DMS53 treated with DMSO at 0.1 percent for 48 hours (cell line): ENCODE results near the gene TSTD1.

Source experiments
- DNase-seq: peaks from one replicate; lab custom pipeline; 2025; ENCODE audit not compliant: unreplicated experiment; lab: John Stamatoyannopoulos, UW

The TSTD1 gene, protein sequence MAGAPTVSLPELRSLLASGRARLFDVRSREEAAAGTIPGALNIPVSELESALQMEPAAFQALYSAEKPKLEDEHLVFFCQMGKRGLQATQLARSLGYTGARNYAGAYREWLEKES

DNA sequence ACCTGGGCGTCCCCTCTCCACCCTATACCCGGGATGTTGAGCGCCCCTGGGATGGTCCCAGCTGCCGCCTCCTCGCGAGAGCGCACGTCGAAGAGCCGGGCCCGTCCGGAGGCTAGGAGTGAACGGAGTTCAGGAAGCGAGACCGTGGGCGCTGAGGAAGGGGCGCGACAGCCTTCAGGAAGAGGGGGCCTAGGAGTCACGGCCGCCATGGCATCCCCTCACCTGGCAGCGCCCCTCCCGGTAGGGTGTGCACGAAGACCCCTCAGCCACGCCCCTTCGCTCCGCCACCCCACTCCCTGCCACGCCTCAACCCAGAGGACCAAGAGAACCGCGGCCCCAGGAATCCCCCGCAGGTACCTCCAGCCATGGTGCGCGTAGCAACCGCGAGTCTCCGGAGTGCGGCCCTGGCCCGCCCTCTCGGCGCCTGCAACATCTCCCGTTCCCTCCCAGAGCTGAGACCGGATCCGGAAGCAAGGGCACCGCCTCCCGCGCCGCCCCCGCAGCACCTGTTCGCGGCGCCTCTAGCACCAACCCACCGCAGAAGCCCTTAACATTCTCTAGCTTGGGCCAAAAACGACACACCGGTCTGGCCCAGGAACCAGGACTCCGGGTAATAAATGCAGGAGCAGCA is at the start of gene TSTD1:
Gene TSTD1, minus strand, starts transcription at position 442 of the 631 bp plus-strand sequence. Its CDS starts 75 bp downstream, at position 367.
- DNase-seq: peak; percentile 73

DNA sequence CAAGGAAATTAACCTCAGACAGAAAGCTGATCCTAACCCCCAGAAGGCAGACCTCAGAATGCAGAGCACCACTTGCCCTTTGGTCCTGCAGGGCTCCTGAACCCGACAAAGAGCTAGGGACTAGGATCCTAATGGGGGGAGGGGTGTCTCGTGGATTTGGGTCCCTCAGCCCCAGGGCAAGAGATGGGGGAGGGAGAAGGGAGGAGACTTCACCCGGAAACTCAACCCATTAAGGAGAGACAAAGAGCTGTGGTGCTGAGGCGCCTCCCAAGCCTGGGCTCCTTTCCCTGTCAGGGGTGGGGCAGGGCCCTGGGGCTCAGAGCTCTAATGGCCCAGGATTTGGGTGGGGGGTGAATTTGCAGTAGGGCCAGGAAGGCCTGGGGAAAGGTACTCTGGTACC is 47.7 kb upstream of the TSTD1 start:
- DNase-seq: no peak

DNA sequence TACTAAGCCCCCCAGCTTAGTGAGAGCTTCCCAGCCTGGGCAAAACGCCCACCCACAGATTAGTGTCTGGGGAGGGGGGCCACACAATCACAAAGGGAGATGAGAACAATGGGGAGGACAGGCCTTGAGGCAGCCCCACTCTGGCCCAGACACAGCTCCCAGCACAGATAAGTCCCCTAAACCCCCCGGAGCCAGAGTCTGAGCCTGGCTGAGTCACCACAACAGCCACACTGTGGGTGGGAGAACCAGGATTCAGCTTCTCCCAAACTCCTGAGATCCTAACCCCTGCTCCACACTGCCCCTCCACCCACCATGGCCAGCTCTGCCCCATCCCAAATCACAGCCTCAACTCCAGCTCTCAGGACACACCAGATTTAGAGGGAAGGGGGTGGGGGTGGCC is 46.4 kb upstream of the TSTD1 start:
- no peak for DNase-seq

DNA sequence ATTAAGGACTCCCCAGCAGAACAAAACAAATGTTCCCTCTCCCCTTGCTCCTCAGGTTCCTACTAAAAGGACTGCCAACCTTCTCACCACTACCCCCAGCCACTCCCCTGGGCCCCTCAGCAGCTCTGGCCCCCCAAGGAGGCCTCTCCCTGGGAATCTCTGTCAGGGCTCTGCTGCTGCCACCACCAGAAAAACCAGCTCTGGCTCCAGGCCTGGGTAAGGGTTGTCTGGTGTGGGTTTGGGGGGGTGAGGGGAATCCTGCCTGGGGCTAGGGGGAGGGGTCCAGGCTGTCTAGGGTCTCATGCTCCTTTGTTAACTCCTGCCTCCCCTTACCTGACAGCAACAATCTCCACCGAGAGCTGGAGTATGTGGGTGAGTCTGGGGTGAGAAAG is 45.8 kb upstream of the TSTD1 start:
- DNase-seq: no peak

DNA sequence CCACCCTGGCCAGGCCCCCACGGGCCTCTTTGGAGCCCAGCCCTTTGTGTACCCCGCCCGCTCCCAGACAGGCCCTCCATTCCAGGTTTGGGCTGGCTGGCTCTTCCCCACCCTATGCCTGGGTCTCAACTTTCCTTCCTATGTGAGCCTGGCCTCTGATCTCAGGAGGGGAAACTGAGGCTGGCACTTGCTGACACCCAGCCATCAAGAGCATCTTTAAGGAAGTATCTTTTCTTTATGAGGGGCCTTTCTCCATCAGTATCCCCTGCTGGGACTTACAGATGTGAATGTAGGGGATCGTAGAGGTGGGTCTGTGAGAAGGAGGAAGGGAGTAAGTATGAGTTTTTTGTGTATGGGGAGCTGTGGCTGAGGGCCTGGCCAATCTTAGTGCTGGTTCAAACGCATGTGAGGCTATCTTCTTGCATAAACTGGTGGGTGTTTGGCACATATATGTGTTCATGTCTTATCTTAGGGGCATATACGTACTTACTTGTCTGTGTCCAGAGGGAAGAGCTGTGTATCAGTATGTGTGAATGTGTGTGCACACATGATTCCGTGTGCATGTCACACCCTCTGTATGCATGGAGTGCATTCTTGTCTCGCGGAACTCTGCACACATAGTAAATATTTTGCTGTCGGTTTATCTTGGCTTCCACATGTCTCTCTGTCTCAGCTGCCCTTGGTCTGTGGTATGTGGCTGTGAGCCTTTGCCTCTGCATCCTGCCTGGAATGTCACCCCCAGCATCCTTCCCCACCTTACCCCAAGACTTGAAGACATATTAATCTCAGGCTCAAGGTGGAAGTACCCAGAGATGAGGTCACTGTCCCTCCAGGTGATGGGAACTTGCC is 45.2 kb upstream of the TSTD1 start:
- DNase-seq: no peak

DNA sequence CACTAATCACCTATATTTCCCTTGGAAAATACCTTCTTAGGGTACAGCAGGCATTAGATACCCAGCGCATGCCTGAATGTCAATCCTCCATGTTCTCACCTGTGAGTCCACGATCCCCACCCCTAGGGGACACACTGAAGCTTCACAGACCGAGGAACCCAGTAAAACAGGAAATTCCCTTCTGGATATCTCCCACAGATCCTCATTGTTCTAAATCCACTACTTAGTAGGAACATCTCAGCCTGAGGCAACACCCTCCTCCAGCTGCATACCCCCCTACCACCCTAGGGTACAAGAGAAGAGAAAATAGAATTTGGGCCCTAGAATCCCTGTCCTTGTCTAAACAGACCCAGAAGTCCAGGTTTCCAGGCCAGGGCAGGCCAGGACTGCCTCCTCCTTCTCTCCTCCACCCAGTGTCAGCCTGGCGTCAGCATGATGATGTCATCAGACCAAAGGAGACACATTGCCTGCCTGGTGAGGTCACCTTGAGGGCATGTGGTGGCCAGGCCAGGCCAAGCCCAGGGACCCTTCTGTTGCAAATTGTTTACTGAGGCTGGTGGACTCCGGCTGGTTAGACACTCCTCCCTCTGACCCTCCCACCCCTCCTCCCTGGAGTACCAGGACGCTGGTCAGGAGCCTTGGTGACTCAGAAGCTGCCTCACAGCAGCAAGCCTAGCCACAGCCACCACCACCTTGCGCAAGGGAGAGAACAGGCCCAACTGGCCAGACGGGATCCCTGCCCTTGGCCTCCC is 44.4 kb upstream of the TSTD1 start:
- DNase-seq: peak; percentile 68

DNA sequence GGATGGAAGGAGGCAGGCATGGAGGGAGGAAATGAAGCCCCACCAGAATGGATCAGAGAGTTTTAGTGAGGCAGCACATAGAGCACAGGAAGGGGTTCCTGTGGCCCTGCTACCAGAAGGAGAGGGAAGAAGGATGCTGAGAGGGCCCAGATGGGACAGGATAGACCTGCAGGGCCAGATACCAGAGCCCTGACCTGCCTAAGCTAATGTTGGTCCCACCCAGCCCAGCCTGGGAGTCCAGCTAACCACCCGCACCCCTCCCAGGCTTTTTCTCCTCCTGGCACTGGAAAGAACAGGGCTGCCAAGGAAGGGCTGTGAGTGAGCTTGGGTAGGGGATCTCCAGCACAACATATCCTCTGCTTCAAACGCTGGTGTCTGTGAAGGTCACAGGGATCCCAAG is 43.7 kb upstream of the TSTD1 start:
- no peak for DNase-seq

DNA sequence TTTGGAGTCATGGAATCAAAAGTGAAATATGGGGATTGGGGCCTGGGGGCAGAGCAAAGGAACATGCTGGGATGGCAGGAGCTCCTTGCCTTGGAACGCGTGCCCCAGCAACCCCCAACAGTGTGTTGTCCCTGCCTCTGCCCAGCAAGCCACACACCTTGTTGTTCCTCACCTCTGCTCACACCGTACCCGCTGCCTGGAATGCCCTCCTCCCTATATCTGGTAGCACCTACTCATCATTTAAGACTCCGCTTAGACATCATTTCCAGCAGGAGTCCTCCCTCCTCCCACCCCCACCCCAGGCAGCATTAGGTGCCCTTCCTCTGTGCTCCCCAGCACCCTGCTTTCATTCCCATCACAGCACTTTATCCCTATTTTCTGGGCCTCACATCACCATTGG is 42.8 kb upstream of the TSTD1 start:
- DNase-seq: no peak

DNA sequence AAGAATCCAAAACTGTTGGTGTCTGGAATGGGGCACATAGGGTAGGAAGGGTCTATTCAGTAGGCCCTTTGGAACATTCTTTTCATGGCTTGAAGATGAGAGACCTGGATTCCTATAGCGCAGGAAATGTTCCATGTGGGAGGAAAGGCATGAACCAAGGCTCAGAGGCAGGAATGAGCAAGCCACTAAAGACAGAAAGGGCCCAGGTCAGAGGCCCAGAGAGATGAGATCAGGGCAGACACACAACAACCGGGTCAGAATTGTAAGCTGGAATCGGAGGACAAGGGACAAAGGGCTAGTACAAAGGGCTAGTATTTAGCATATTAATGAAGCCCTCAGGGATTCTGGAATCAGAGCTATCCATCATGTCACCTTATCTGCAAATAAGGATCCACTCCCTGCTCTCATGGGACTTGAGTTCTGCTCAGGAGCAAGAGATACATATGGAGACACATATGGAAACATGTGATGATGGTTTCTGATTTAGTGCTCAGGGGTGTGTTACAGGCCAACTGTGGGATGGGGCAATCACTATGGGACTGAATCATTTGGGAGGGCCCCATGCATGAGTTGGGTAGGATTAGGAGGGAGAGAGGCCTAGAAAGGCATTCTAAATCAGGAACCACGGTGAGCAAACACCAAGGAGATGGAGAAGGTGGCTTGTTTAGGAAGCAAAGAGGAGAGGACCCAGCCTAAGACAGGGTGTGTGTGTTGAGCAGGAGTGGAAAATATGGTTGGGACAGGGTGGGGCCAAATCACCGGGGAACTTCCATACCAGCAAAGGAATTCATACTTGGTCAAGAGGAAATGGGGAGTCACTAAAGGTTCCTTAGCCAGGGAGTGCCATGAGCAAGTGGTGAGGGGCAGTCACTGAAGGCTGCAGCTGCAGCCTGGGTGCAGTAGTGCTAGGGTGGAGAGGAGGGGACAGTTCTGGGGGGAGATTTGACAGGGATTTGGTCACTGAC is 42.0 kb upstream of the TSTD1 start:
- no peak for DNase-seq

DNA sequence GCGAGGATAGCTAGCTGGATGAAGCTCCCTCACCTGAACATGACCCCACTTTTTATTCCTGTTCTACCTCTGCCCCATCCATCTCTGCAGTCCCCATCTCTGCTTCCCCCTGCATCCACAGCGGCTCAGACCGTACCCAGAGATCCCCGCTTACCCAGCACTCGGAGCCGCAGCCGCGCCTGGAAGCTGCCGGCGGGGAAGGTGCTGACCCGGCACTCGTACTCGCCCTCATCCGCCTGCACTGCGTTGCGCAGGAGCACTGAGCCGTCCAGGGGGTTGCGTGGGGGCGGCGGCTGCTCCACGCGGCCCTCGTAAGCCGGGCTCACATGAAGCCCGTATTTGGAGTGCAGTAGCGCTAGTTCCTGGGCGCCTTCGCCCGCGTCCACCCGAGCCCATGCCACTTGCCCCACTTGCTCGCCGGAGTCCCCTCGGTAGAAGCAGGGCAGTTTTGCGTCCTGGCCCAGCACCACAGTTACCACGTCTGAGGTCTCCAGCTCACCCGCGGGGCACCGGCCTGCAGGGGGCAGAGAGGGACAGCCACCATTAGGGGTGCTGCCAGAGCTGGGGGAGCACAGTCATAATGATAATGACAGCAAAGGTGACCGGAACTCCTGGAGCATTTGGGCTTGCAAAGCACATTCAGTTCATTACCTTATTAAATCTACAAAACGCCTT is 40.8 kb upstream of the TSTD1 start:
- no peak for DNase-seq

DNA sequence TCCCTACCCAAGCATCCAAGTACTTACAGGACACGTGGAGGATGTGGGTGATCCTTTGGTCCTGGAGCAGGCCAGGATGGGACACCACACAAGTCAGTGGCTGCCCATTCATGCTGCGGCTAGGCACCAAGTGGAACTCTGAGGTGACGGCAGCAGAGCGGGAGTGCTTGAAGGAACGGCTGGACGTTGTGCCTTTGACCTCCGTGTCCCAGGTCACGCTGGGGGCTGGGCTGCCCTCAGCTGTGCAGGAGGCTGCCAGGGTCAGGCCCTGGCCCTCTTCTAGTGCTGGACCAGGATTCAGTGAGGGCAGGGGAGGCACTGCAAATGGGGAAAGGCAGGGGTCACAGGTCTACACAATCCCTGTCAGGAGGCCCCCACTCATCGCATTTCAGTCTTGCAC is 38.7 kb upstream of the TSTD1 start:
- no peak for DNase-seq

DNA sequence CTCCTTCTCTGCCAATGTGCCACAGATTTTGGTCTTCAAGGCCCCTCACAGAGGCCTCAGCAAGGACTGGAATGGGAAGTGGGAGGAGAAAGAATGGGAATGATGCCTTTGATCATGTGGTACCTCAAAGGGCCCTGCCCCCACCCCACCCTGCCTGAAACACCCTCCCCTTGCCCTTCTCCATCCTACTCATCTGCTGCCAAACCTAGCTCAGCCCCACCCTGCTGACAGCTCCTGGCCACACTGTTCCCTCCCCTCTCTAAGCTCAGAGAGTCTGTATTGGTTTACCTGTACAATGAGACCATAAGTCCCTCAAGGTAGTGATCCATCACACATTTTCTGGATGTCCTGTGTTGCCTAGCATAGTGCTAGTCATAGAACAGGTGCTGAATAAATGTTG is 37.6 kb upstream of the TSTD1 start:
- no peak for DNase-seq

DNA sequence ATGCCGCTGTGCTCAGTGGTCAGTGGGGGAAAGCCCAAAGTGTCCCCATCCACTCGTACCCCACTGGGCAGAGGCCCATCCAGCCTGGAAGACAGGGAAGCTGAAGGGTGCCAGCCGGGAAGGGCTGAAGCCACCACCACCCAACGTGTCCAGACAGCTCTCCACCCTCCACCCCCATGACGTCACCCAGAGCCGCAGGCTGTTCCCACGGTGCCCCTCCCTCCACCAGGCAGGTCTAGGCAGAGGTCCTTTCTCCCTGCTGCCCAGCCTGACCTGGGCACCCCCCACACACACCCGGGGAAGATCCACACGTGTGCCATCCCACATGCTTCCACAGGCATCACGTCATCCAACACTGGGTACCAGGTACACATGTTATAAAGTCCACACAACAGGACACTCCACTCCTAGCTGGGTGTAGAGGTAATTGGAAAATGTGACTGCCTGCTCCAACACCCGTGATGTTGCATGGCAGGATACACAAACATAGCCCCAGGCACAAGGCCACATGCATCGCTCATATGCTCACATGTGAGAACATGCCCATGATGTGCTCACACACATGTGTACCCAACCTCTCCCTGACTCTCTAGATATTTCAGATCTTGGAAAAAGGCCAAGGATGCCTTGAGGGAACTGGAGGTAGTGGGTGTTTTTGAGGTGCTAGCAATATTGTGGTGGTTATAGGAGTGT is 36.1 kb upstream of the TSTD1 start:
- no peak for DNase-seq

DNA sequence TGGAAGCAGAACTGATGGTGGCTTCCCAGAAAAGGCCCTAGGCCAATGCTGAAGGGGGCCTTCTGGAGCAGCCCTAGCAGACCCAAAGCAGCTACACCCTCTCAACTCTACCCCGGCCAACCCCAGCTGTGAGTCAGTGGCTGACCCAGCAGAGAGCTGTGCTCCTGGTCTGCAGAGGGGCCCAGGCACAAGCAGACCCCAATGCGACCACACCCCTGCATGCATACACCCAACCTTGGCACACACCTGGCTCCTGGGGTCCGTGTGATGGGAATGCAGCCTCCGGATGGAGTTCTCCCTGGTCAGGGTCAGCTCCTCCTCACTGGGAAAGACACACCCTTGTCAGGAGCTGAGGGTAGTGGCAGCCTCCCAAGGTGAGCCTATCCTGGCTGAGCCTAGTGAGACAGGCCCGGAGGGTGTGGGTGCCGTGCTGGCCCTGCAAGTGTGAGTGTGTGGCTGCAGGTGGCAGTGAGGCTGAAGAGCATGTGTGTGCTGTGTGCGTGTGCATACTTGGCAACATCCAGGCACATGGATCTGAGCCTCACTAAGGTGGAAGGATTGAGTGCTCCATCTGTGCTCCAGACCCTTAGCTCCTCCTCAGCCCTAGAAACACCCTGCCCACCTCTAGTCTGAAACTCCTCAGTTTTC is 34.8 kb upstream of the TSTD1 start:
- no peak for DNase-seq

DNA sequence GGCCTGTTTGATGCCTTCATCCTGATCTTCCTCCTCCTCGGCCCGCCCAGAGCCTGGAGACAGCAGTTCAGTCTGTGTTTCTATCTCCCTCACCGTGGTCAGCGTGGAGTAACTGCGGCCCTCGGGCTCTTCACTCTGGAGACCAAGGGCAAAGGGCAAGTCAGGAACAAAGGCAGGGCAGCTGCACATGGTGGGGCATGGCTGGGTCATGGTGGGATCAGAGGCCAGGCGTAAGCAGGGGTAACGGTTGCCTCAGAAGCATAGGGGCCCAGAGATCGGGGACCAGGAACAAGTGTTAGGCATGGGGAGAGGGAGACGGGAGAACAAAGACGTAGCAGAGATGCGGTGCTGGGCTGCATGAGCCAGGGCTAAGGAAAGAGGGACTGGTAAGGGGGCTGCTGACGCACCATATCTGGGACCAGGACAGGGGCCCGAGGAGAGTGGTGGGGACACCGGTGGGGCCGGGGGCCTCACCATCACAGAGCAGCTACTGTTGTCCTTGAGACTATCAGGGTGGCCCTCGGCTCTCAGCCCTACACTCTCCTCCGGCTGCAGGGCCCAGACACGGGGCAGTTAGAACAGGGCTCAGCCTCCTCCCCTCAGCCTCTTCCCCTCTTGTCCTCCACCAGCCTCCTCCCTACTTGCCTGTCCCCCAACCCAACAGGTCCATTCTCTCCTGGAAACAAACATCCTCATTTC is 34.1 kb upstream of the TSTD1 start:
- no peak for DNase-seq

DNA sequence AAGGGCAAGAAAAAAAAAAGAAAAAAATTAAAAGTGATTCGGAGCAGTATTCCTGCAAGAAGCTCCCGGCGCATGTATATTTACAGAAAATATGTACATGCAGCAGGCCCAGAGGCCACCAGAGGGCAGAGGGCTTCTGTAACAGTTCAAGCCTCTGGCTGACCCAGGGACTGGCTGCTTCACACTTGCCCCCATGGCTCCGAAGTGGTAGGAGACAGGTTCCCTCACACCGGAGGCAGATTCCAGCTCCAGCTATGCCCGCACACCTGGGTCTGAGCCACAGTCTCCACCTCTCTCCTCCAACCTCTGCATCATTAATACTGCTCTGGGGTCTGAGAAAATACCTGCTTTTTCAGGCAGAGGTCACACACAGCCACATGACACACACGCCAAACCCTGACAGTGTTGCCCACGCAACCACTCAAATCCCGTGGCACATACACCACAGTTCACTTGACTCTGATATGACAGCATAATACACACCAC is 33.2 kb upstream of the TSTD1 start:
- peak; percentile 41 for DNase-seq

DNA sequence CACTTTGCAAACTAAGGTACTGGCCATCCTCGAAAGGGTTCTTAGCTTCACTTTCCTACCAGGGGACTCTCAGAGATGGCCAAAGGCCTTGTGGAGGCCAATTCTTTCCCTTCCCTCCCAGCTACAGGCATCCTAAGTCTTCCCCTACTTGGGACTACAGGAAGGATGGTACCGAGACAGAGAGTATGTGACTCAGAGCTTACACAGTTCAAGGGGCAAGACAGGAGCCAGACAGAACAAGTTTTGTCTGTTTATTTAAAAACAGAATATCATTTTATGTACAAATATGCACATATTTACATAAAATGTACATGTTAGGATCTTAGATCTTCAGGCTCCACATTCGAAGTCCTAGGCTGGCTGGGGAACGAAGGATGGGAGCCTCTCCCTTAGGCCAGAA is 32.0 kb upstream of the TSTD1 start:
- DNase-seq: no peak

DNA sequence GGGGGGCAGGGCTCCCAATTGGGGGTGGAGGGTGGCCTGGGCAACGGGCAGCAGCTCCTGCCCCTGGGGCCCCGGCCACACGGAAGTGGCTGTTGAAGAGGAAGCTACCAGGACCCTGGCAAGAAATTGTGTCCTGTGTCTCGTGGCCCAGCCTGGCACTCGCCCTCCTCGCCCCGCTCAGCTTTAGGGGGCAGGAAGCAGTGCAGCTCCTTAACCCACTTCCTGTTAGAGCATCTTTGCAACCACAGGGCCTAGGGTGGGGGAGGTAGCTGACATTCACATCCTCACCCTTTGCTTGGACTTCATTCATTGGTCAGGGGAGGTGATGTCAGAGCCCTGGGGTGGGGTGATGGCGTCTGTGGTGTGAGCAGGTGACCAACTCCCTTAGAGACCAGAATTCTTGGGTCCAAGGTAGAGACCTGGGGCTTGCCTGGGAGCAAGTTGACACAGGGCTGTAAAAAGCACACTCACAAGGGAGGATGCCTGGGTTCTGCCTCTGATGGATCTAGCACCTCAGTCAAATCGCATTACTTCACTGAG is 31.0 kb upstream of the TSTD1 start, which contains the start of gene ARHGAP30:
Gene ARHGAP30, minus strand, starts transcription at position 161 of the 540 bp plus-strand sequence. CDS start 267 bp downstream, outside the sequence.
- DNase-seq: no peak
